Rectal smooth muscle tissue (tissue), 1 donor: ENCODE data around the gene FBXL15.
A peak's percentile ranks its signal among the peaks of the same experiment; 100 is the strongest.

Experiments used
- H3K27ac ChIP-seq: one replicate; pipeline ENCODE4 v1.7.0; 2013; ENCODE audit warnings: low read depth, low read length, inconsistent platforms
- H3K27me3 ChIP-seq: one replicate; pipeline ENCODE4 v1.7.0; 2013; ENCODE audit warnings: low read length; ENCODE audit not compliant: control insufficient read depth, insufficient read depth
- H3K36me3 ChIP-seq: one replicate; pipeline ENCODE4 v1.7.0; 2013; ENCODE audit warnings: low read length; ENCODE audit not compliant: control insufficient read depth, insufficient read depth
- H3K4me1 ChIP-seq: one replicate; pipeline ENCODE4 v1.7.0; 2013; ENCODE audit warnings: low read length; ENCODE audit not compliant: control insufficient read depth, insufficient read depth
- H3K4me3 ChIP-seq: one replicate; pipeline ENCODE4 v1.7.0; 2013; ENCODE audit warnings: low read length
- H3K9ac ChIP-seq: one replicate; pipeline ENCODE4 v1.7.0; 2013; ENCODE audit warnings: low read length

FBXL15 gene

DNA sequence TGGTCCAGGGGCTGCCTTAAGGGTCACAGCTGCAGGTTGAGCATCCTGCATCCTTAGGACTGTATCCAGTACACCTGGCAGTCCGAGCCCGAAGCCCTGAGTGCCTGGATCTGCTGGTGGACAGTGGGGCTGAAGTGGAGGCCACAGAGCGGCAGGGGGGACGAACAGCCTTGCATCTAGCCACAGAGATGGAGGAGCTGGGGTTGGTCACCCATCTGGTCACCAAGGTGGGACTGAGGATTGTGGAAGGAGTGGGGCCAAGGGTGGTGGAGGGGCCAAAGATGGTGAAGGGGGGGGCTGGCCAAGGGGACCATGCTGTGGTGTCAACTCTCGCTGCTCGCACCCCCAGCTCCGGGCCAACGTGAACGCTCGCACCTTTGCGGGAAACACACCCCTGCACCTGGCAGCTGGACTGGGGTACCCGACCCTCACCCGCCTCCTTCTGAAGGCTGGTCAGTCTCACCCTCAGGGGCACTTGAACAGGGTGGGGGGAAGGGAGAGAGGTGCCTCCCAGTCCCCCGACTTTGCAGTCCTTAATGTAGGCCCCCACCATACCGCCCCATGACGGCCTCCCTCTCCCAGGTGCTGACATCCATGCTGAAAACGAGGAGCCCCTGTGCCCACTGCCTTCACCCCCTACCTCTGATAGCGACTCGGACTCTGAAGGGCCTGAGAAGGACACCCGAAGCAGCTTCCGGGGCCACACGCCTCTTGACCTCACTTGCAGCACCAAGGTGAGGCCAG is 19.9 kb upstream of the FBXL15 start:
- H3K4me1 ChIP-seq, result peaks cover 64% of the 10 kb centered on the region
- H3K27ac ChIP-seq, result peak overlapping the region; percentile 97
- H3K9ac ChIP-seq, result no peak overlapping the region
- H3K4me3 ChIP-seq, result no peak overlapping the region
- peaks cover 16% of the 10 kb centered on the region for H3K36me3 ChIP-seq
- no peaks in the 10 kb centered on the region for H3K27me3 ChIP-seq

DNA sequence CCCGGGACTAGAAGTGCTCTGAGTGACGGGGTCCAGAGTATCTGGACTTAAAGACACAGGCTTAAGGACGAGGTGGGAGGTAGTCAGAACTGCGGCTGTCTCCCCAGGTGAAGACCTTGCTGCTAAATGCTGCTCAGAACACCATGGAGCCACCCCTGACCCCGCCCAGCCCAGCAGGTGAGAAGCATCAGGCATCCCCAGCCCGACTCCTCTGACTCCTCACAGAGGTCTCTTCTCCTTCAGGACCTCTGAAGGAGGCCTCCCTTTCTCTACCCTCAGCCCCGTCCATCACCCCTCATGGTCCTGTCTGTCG is 19.3 kb upstream of the FBXL15 start:
- no peak overlapping the region for H3K9ac ChIP-seq
- peaks cover 16% of the 10 kb centered on the region for H3K36me3 ChIP-seq
- peak overlapping the region; percentile 97 for H3K27ac ChIP-seq
- no peak overlapping the region for H3K4me3 ChIP-seq
- no peaks in the 10 kb centered on the region for H3K27me3 ChIP-seq
- peaks cover 68% of the 10 kb centered on the region for H3K4me1 ChIP-seq

DNA sequence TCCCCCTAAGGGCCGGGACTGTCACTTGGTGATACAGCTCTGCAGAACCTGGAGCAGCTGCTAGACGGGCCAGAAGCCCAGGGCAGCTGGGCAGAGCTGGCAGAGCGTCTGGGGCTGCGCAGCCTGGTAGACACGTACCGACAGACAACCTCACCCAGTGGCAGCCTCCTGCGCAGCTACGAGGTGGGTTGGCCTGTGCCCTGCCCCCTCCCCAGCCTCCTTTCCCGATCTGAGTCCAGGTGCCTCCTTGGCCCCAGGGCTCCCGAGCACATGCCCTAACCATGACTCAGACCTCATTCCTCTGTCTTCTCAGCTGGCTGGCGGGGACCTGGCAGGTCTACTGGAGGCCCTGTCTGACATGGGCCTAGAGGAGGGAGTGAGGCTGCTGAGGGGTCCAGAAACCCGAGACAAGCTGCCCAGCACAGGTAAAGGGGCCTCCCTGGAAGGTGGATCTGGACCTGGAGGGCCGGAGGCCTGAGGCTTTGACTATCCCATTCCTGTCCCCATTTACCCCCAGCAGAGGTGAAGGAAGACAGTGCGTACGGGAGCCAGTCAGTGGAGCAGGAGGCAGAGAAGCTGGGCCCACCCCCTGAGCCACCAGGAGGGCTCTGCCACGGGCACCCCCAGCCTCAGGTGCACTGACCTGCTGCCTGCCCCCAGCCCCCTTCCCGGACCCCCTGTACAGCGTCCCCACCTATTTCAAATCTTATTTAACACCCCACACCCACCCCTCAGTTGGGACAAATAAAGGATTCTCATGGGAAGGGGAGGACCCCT is 18.7 kb upstream of the FBXL15 start:
- Histone ChIP-seq H3K36me3 (peaks cover 14% of the 10 kb centered on the region), H3K27ac (peak overlapping the region; percentile 97), H3K4me1 (peaks cover 62% of the 10 kb centered on the region)

DNA sequence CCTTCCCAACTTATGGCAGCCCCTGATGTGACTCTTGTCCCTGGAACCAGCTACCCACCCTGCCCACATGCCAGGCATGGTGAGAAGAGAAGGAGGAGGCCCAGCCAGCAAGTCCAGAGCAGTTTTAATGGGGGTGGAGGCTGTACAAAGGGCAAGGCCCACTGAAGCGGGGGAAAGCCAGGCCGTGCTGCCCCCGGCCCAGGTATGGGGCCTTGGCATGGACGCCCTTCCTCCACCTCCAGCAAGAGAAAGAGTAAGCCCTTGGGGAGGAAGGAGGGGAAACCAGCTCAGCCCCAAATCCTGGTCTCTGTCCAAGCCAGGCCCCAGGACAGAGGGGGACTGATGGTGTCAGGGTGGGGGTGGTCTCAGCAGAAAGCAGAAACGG is 18.1 kb upstream of the FBXL15 start:
- Histone ChIP-seq H3K27ac (peak overlapping the region; percentile 97), H3K27me3 (no peaks in the 10 kb centered on the region), H3K9ac (no peak overlapping the region), H3K4me1 (peaks cover 59% of the 10 kb centered on the region), H3K4me3 (no peak overlapping the region), H3K36me3 (peaks cover 13% of the 10 kb centered on the region)

More for the DNA sequence above, 18.7 kb upstream of the FBXL15 start:
- Histone ChIP-seq H3K9ac (peak overlapping the region; percentile 17), H3K4me3 (no peak overlapping the region), H3K27me3 (no peaks in the 10 kb centered on the region)

DNA sequence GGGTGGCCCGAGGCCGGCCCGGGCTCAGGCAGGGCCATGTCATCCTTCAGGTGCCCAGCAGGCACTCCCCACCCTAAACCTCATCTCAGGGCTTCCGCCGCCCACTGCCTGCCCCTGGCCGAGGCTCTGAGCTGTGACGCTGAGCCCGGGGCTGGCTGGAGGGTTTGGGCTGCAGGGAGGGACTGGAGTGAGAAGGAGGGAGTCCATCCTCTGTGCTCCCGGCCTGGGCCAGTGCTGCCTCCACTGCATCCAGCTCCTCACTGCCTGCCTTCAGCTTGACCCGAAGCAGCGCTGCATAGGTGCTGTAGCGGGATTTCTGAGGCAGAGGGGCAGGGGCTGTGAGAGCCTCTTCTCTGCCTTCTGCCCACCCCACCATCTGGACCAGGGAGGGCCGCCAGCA is 17.5 kb upstream of the FBXL15 start:
- no peak overlapping the region for H3K4me3 ChIP-seq
- H3K27me3 ChIP-seq, result no peaks in the 10 kb centered on the region
- H3K36me3 ChIP-seq, result peaks cover 13% of the 10 kb centered on the region
- peak overlapping the region; percentile 97 for H3K27ac ChIP-seq
- H3K9ac ChIP-seq, result no peak overlapping the region
- peaks cover 56% of the 10 kb centered on the region for H3K4me1 ChIP-seq

DNA sequence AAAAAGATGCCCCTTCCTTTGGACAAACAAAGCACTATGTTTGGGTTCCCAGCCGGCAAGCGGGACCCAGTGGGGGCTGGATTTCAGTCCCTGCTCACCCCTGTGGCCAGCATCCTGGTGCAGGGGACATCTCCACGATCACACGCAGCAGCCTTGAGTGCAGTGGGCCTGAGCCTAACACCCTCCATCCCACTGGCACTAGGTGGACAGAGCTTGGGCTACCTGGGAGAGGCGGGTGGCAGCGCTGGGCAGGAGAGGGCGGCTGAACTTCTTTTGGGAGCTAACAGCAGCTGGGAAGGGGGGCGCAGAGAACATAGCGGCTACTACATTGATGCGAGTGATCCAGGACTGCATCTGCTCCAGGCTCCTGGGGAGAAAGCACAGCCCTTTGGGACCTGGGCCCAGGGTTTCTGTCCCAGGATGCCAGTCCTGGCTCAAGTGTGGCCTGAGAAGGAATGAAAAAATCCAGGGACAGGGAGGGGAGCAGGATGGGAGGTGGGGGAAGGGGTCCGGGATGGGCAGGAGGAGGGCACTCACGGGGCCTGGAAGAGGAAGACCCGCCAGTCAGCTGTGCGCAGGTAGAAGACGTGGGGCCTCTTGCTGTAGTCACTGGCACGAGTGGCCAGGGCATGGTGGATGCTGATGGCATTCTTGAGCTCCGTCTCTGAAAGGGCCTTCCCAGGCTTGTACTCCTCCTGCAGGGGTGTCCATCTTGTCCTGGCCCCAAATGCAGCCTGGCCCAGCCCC is 16.1 kb upstream of the FBXL15 start:
- Histone ChIP-seq H3K36me3 (peaks cover 13% of the 10 kb centered on the region), H3K27ac (peak overlapping the region; percentile 96), H3K4me3 (no peak overlapping the region), H3K27me3 (peaks cover 6% of the 10 kb centered on the region), H3K9ac (peak overlapping the region; percentile 2), H3K4me1 (peaks cover 53% of the 10 kb centered on the region)

DNA sequence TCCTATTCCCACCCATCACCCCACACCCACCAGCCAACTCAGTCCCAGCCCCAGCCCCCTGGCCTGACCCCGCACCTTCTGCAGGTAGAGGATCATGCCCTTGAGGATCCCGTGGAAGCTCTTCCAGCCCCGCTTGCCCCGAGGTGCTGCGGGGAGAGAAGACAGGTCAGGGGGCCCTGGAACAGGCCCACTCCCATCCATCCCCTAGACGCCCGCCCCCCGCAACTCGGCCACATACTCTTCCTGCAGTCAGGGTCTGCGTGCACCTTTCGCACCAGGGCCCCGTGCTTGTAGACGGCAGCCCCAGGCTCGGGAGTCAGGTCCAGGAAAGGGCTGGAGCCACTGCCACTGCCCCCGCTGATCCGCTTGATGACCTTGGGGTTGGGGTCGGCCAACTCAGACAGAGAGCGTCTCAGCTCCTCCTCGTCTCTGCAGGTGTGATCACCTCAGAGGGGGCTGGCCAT is 15.5 kb upstream of the FBXL15 start:
- H3K36me3 ChIP-seq, result peaks cover 13% of the 10 kb centered on the region

DNA sequence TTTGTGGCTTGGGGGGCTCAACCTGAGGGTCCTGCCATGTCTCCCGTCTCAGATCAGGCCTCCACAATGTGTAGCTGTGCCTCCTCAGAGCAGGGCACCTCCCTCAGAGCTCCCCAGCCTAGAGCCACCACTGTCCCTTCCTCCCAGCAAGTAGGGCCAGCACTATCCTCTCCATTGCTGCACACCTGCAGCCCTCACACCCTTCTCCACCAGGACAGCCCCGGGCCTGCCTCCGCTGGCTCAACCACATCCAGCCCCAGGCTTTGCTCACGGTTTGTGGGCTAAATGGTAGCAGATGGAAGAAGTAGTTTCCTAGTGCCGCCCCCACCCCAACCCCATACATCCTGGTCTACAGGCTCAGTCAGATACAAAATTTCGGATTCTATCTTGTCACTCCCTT is 15.0 kb upstream of the FBXL15 start:
- peaks cover 9% of the 10 kb centered on the region for H3K27me3 ChIP-seq
- H3K27ac ChIP-seq, result peak overlapping the region; percentile 96
- H3K4me3 ChIP-seq, result peak overlapping the region; percentile 37
- H3K9ac ChIP-seq, result no peak overlapping the region
- peaks cover 48% of the 10 kb centered on the region for H3K4me1 ChIP-seq
- peaks cover 12% of the 10 kb centered on the region for H3K36me3 ChIP-seq

More for the DNA sequence above, 15.5 kb upstream of the FBXL15 start:
- peaks cover 51% of the 10 kb centered on the region for H3K4me1 ChIP-seq
- H3K27me3 ChIP-seq, result peaks cover 9% of the 10 kb centered on the region
- no peak overlapping the region for H3K4me3 ChIP-seq
- H3K27ac ChIP-seq, result peak overlapping the region; percentile 96
- no peak overlapping the region for H3K9ac ChIP-seq

DNA sequence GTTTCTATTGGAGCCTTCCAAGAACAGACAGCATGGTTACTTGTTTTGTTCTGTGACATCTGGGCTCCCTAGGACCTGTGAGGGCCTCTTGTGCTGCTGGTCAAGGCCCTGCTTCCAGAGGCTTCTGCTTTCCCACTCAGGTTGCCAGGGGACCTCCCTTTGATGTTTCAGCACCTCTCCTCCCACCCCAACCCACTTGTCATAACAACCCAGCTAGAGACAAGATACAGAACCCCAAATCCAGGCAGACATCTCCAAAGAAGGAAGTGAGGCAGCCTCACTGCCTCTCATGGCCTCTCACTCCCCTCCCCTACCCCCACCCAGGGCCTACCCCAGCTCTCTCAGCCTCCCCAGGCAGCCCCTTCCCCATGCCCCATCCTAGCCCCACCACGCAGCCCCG is 13.8 kb upstream of the FBXL15 start:
- Histone ChIP-seq H3K9ac (no peak overlapping the region), H3K27me3 (peaks cover 19% of the 10 kb centered on the region), H3K4me3 (peak overlapping the region; percentile 24), H3K4me1 (peaks cover 45% of the 10 kb centered on the region), H3K27ac (peak overlapping the region; percentile 96), H3K36me3 (peaks cover 3% of the 10 kb centered on the region)

DNA sequence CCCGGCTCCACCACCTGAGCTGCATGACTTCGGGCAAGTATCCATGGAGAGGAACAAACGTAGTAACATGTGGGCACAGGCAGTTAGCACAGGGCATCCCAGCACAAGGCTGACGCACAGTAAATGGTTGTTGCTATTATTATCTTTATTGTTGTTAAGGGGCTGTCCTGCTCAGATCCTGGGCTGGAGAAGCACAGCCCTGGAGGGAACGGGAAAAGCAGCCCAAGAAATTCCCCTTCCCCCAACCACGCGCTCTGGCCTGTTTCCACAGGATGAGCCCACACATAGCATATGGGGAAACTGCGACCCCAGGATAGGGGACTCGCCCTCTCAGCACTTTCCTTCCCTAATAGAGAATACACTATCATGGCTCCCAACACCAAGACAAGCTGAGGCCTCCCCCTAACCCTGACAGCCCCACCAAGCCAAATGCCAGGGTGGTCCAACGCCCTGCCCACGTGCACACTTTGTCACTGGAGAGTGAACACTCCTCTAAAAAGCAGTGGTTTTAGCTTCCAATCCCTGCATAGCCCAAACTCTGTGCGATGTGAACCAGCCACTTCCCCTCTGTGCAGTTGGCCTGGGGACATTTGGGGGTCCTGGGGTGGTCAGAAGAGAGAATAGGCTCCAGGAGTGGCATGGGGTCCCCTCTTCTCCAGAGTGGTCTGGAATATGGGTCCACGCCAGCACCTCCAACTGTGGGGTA is 13.1 kb upstream of the FBXL15 start:
- Histone ChIP-seq H3K4me1 (peaks cover 40% of the 10 kb centered on the region), H3K27ac (peak overlapping the region; percentile 96), H3K4me3 (peak overlapping the region; percentile 37), H3K36me3 (no peaks in the 10 kb centered on the region), H3K9ac (peak overlapping the region; percentile 47), H3K27me3 (peaks cover 25% of the 10 kb centered on the region)

DNA sequence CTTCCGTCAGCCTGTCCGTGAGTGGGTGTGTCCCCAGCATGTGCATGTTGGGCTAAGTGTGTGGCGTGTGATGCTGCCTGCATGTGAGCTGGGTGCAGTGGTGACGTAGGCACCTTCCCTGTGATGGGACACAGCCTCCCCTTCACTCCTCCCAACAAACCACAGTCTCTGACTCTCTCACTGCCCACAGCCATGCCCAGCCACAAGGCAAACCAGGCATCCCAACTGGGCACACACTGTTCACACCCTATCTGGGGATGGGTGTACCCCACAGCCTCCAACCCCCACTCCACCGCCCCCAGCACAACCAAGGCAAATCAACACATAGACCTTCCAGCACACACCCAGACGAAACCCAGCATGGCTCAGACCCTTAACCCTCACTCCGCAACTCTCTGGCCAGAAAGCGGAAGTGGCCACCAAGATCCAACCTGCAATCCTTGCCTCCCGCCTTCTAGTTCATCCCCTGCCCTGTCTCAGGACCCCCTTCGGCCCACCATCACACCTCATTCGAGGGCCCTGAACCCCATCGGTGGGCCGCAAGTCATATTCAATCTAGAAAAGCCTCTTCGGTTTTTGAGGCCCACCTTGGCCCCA is 12.4 kb upstream of the FBXL15 start:
- H3K27ac ChIP-seq, result peak overlapping the region; percentile 96
- H3K4me3 ChIP-seq, result peak overlapping the region; percentile 62
- H3K27me3 ChIP-seq, result peaks cover 25% of the 10 kb centered on the region
- peak overlapping the region; percentile 46 for H3K9ac ChIP-seq
- peaks cover 38% of the 10 kb centered on the region for H3K4me1 ChIP-seq
- no peaks in the 10 kb centered on the region for H3K36me3 ChIP-seq
